Loucy (cell line): ENCODE results near the gene TRIP6.

Source experiments
- EZH2phosphoT487 ChIP-seq: fragments of 200-600 bp; IDR thresholded peaks from 2 replicates; pipeline ENCODE4 v1.6.1; 2018; ENCODE audit warnings: antibody characterized with exemption, mild to moderate bottlenecking, moderate library complexity, borderline replicate concordance
- TF ChIP-seq, protein P1 (sequence below): fragments of 200-600 bp; sonication (generic); conservative IDR thresholded peaks from 2 replicates; pipeline ENCODE4 v1.5.1; 2014; ENCODE audit warnings: mild to moderate bottlenecking, antibody characterized with exemption, low read length

DNA sequence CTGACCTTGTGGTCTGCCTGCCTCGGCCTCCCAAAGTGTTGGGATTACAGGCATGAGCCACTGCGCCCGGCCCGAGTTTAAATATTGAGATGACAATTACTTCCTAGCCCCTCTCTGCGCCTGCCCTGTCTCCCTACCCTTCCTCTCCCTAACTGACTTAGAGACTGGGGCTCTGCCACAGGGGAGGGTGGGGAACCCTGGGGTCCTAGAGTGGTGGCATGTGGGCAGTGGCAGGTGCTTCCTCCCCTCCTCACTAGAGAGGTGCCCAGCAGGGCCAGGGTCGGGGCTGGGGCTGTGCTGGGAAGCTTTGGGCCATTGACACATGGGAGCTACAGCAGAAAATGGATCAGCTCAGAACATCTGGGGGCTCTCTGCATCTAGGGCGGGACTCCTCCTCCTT is 35.5 kb downstream of the TRIP6 start:
- TF ChIP-seq, protein P1, sequence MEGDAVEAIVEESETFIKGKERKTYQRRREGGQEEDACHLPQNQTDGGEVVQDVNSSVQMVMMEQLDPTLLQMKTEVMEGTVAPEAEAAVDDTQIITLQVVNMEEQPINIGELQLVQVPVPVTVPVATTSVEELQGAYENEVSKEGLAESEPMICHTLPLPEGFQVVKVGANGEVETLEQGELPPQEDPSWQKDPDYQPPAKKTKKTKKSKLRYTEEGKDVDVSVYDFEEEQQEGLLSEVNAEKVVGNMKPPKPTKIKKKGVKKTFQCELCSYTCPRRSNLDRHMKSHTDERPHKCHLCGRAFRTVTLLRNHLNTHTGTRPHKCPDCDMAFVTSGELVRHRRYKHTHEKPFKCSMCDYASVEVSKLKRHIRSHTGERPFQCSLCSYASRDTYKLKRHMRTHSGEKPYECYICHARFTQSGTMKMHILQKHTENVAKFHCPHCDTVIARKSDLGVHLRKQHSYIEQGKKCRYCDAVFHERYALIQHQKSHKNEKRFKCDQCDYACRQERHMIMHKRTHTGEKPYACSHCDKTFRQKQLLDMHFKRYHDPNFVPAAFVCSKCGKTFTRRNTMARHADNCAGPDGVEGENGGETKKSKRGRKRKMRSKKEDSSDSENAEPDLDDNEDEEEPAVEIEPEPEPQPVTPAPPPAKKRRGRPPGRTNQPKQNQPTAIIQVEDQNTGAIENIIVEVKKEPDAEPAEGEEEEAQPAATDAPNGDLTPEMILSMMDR = no peak
- no peak for TF ChIP-seq EZH2phosphoT487
